HepG2 (cell line): ENCODE data around the gene NPPA. TPM values are rescaled to one million over a fixed set of nuclear protein-coding genes. Genes with fewer than 3 reads are reported as not detected.
A peak's percentile ranks its signal among the peaks of the same experiment; 100 is the strongest.

Experiments used
- GLI4 ChIP-seq: sonication (generic); formaldehyde crosslinking; IDR thresholded peaks from 2 replicates; pipeline ENCODE4 v1.5.1; 2020; ENCODE audit warnings: missing genetic modification reagents, mild to moderate bottlenecking, moderate library complexity, borderline replicate concordance
- MATR3 ChIP-seq: sonication (generic); formaldehyde crosslinking; IDR thresholded peaks from 2 replicates; pipeline ENCODE4 v1.4.0; 2020; ENCODE audit warnings: missing genetic modification reagents
- MYC ChIP-seq: sonication (generic); formaldehyde crosslinking; IDR thresholded peaks from 2 replicates; pipeline ENCODE4 v1.9.0; 2021; ENCODE audit warnings: missing genetic modification reagents, borderline replicate concordance
- NAIF1 ChIP-seq: sonication (generic); formaldehyde crosslinking; IDR thresholded peaks from 2 replicates; pipeline ENCODE4 v1.5.0; 2020; ENCODE audit warnings: mild to moderate bottlenecking, missing genetic modification reagents, borderline replicate concordance
- ONECUT2 ChIP-seq: sonication (generic); formaldehyde crosslinking; IDR thresholded peaks from 2 replicates; pipeline ENCODE4 v1.4.0; 2020; ENCODE audit warnings: missing genetic modification reagents
- PHF5A ChIP-seq: IDR thresholded peaks from one replicate; pipeline ENCODE4 v1.6.1; 2018; ENCODE audit warnings: low read depth, missing genetic modification reagents; ENCODE audit not compliant: unreplicated experiment
- RBFOX2 ChIP-seq: fragments of 200-400 bp; formaldehyde crosslinking; IDR thresholded peaks from 2 replicates; pipeline ENCODE4 v1.6.1; 2017; ENCODE audit warnings: low read depth, mild to moderate bottlenecking, low read length
- ZNF362 ChIP-seq: sonication (generic); formaldehyde crosslinking; IDR thresholded peaks from 2 replicates; pipeline ENCODE4 v1.4.0; 2020; ENCODE audit warnings: missing genetic modification reagents, mild to moderate bottlenecking, borderline replicate concordance
- ZNF646 ChIP-seq: sonication (generic); formaldehyde crosslinking; IDR thresholded peaks from 2 replicates; pipeline ENCODE4 v1.9.0; 2021; ENCODE audit warnings: mild to moderate bottlenecking, missing genetic modification reagents
- polyA plus RNA-seq, 8 experiments: library from polyadenylated mRNA; depleted of rRNA in 3 of 8; stranded (reverse) in 7 of 8; unstranded in 1 of 8; fragments of >200 nt; fragmentation: Illumina TruSeq in 4 of 8; extraction: Trizol in 4 of 8; gene quantifications; 2 replicates each; pipeline versions ENCODE4 v1.2.1 to v1.2.3, GENCODE V29; 2011 to 2016; ENCODE audit warnings: low read depth in 4 of 8, missing spikeins in 1 of 8, mixed read lengths in 1 of 8; ENCODE audit not compliant: insufficient read depth in 1 of 8
- total RNA-seq, 5 experiments: library from RNA; depleted of rRNA; stranded (reverse); fragments of >200 nt; fragmentation: Illumina TruSeq; extraction: Trizol; gene quantifications; 2 replicates each; pipeline ENCODE4 v1.2.3, GENCODE V29; 2016; ENCODE audit warnings: low read depth in 1 of 5
- TF ChIP-seq, protein P1 (sequence below), 2 experiments: fragments of 450-650 bp in 1 of 2; sonication (generic) in 1 of 2; formaldehyde crosslinking in 1 of 2; IDR thresholded peaks; 2 replicates each; pipeline versions ENCODE4 v1.6.1 to v1.8.0; 2016 to 2022; ENCODE audit warnings: antibody characterized with exemption in 1 of 2, mild to moderate bottlenecking in 1 of 2, missing genetic modification reagents in 1 of 2

Gene NPPA
- total and polyA plus RNA-seq, 2 of the 13 experiments (the other 11 are each of a cell fraction or from before 2014, with no cell fraction given): not detected

DNA sequence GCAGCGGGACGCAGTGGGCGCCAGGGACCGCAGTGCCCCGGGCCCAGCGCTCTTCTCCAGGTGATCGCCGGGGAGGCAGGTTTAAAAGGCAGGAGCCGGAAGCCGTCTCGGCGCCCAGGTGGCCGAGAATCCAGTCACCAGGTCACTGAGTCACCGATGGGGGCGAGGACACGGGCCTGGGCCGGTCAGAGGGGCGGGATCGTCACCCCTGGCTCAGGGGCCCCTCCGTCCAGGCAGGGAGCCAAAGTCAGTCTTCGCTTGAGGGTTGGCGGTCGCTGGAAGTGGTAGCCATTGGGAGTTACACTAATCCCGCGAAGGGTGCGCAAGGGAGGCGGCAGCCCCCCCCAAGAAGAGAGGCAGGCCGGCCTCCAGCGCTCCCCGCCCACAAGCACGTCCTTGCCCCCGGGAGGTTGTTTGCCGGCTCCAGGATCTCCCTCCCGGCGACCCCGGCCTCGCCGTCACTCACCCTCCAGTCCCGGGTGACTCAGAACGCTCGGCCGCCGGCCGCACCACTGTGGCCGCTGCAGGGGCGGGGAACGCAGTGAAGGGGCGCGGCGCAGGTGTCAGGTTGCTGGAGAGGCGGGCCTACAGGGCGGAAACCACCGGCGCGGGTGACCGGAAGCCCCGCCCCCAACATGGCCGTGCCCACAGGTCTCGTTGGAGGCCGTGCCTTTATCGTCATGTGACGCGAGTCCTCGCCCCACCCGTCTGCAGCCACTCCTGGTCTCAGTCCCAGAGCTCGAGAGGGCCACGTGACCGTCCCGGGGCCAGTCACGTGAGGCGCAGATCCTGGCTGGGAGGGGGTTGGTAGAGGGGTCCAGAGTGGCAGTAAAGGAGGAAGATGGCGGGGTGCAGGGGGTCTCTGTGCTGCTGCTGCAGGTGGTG is 41.9 kb downstream of the NPPA start, which contains the start of the genes CLCN6 and MTHFR (continued):
- TF ChIP-seq, protein P1, sequence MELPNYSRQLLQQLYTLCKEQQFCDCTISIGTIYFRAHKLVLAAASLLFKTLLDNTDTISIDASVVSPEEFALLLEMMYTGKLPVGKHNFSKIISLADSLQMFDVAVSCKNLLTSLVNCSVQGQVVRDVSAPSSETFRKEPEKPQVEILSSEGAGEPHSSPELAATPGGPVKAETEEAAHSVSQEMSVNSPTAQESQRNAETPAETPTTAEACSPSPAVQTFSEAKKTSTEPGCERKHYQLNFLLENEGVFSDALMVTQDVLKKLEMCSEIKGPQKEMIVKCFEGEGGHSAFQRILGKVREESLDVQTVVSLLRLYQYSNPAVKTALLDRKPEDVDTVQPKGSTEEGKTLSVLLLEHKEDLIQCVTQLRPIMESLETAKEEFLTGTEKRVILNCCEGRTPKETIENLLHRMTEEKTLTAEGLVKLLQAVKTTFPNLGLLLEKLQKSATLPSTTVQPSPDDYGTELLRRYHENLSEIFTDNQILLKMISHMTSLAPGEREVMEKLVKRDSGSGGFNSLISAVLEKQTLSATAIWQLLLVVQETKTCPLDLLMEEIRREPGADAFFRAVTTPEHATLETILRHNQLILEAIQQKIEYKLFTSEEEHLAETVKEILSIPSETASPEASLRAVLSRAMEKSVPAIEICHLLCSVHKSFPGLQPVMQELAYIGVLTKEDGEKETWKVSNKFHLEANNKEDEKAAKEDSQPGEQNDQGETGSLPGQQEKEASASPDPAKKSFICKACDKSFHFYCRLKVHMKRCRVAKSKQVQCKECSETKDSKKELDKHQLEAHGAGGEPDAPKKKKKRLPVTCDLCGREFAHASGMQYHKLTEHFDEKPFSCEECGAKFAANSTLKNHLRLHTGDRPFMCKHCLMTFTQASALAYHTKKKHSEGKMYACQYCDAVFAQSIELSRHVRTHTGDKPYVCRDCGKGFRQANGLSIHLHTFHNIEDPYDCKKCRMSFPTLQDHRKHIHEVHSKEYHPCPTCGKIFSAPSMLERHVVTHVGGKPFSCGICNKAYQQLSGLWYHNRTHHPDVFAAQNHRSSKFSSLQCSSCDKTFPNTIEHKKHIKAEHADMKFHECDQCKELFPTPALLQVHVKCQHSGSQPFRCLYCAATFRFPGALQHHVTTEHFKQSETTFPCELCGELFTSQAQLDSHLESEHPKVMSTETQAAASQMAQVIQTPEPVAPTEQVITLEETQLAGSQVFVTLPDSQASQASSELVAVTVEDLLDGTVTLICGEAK (IDR thresholded peaks at IDR 0.05): peak; percentile 56
- TF ChIP-seq, protein P1 (CRISPR knock-in tag; IDR thresholded peaks at IDR 0.05): peak; percentile 83
- TF ChIP-seq ONECUT2 (CRISPR knock-in tag) (peak; percentile 8; the same call in 1 of the 2 replicates), ZNF646 (no peak), ZNF362 (CRISPR knock-in tag) (peak; percentile 6; the same call in 1 of the 2 replicates), RBFOX2 (peak; percentile 95), MATR3 (CRISPR knock-in tag) (no peak), NAIF1 (CRISPR knock-in tag) (peak; percentile 89), MYC (CRISPR knock-in tag) (peak; percentile 76), GLI4 (CRISPR knock-in tag) (no peak), PHF5A (CRISPR knock-in tag) (peak; percentile 15)
